ENCODE measurements around the gene B4GALT2.

- TF ChIP-seq CTCF (IDR thresholded peaks at IDR 0.05; ENCODE audit: borderline replicate concordance, extremely low read depth, low read length, poor library complexity, severe bottlenecking) (no peak), EZH2 (IDR thresholded peaks at IDR 0.05; ENCODE audit: borderline replicate concordance, low read depth, low read length, severe bottlenecking) (no peak)
These were observed 7.6 kb upstream of the B4GALT2 start for GRCh38 chr1:43971336-43971980.

Measured in DND-41 (cell line).